A549 (cell line): ENCODE results near the gene MICOS13. TPM values are rescaled to one million over a fixed set of nuclear protein-coding genes. Genes with fewer than 3 reads are reported as not detected.

Experiments
- ATAC-seq, 2 experiments: fragments of 200-7000 bp in 1 of 2; fragments of >200 bp in 1 of 2; cut with Nextera tagmentation in 1 of 2; cut with Tn5 transposase in 1 of 2; 3 replicates each; pipeline versions ENCODE4 v1.8.0 to v1.9.1; 2018 to 2020; ENCODE audit warnings: mild to moderate bottlenecking in 1 of 2, moderate library complexity in 1 of 2
- CTCF ChIA-PET: fragments of 300-600 bp; sonication (Branson Sonifier 250); formaldehyde crosslinking; extraction: SDS; loops from one replicate; lab custom pipeline; 2021; ENCODE audit warnings: antibody characterized with exemption, inconsistent platforms; lab: Yijun Ruan, JAX
- POLR2A ChIA-PET: fragments of 350-600 bp; formaldehyde crosslinking; extraction: SDS; loops from one replicate; lab custom pipeline; 2021; ENCODE audit warnings: antibody characterized with exemption, inconsistent platforms; lab: Yijun Ruan, JAX
- DNase-seq, 2 experiments: peaks; one replicate each; pipeline versions ENCODE4 v3.0.0 to v3.0.0-alpha.2; 2011 to 2016; ENCODE audit warnings: low read depth in 1 of 2, low spot score in 1 of 2
- FAIRE-seq: peaks from 2 replicates; lab custom pipeline; 2011; peaks lifted over from hg19 to GRCh38; lab: Jason Lieb, UNC
- H3K27ac ChIP-seq, 2 experiments: fragments of >200 bp; sonication (Bioruptor Twin); formaldehyde crosslinking; 3 replicates each; pipeline ENCODE4 v1.5.1; 2016 to 2017
- H3K4me1 ChIP-seq: fragments of >200 bp; sonication (Bioruptor Twin); formaldehyde crosslinking; 3 replicates; pipeline ENCODE4 v1.6.1; 2016
- H3K4me2 ChIP-seq: fragments of >200 bp; sonication (Bioruptor Twin); formaldehyde crosslinking; 3 replicates; pipeline ENCODE4 v1.6.1; 2016
- H3K4me3 ChIP-seq: fragments of >200 bp; sonication (Bioruptor Twin); formaldehyde crosslinking; 3 replicates; pipeline ENCODE4 v1.5.1; 2016
- H3K9me3 ChIP-seq: fragments of >200 bp; sonication (Bioruptor Twin); formaldehyde crosslinking; 3 replicates; pipeline ENCODE4 v1.6.1; 2016
- BHLHE40 ChIP-seq: IDR thresholded peaks from 2 replicates; pipeline ENCODE4 v1.6.1; 2012; ENCODE audit warnings: low read depth, low read length, inconsistent platforms
- CBX2 ChIP-seq: fragments of 200-600 bp; sonication (generic); IDR thresholded peaks from 2 replicates; pipeline ENCODE4 v1.6.1; 2016; ENCODE audit warnings: low read depth, mild to moderate bottlenecking, borderline replicate concordance
- CEBPB ChIP-seq, 2 experiments: fragments of >200 bp in 1 of 2; sonication (Bioruptor Twin) in 1 of 2; formaldehyde crosslinking in 1 of 2; IDR thresholded peaks; 2 replicates each; pipeline ENCODE4 v1.6.1; 2012 to 2016
- EHF ChIP-seq: fragments of 250-450 bp; sonication (Bioruptor Pico); IDR thresholded peaks from 2 replicates; pipeline ENCODE4 v1.5.0; 2020; ENCODE audit warnings: mild to moderate bottlenecking
- EP300 ChIP-seq, 2 experiments: fragments of >200 bp; sonication (Bioruptor Twin); formaldehyde crosslinking; IDR thresholded peaks; 2 replicates in 1 of 2; 3 replicates in 1 of 2; pipeline ENCODE4 v1.6.1; 2016 to 2017
- FOSL2 ChIP-seq, 2 experiments: fragments of 450-650 bp in 1 of 2; fragments of >200 bp in 1 of 2; sonication (Bioruptor Twin) in 1 of 2; formaldehyde crosslinking; IDR thresholded peaks; 2 replicates each; pipeline versions ENCODE4 v1.5.0 to v1.6.1; 2016 to 2020; ENCODE audit warnings: mild to moderate bottlenecking in 1 of 2, moderate library complexity in 1 of 2
- FOXS1 ChIP-seq: fragments of 250-450 bp; sonication (Bioruptor Pico); IDR thresholded peaks from 2 replicates; pipeline ENCODE4 v1.5.0; 2020; ENCODE audit warnings: mild to moderate bottlenecking, moderate library complexity
- HDAC2 ChIP-seq: fragments of 200-600 bp; sonication (generic); IDR thresholded peaks from 2 replicates; pipeline ENCODE4 v1.6.1; 2016
- HOXA7 ChIP-seq: fragments of 250-450 bp; sonication (Bioruptor Pico); IDR thresholded peaks from 2 replicates; pipeline ENCODE4 v1.5.0; 2020; ENCODE audit warnings: mild to moderate bottlenecking, moderate library complexity
- HOXB13 ChIP-seq: fragments of 250-450 bp; sonication (Bioruptor Pico); IDR thresholded peaks from 2 replicates; pipeline ENCODE4 v1.5.0; 2020; ENCODE audit warnings: low read depth, mild to moderate bottlenecking, moderate library complexity
- HOXB5 ChIP-seq: fragments of 250-450 bp; sonication (Bioruptor Pico); IDR thresholded peaks from 2 replicates; pipeline ENCODE4 v1.5.0; 2020; ENCODE audit warnings: mild to moderate bottlenecking, moderate library complexity
- KDM1A ChIP-seq: fragments of 200-600 bp; sonication (generic); IDR thresholded peaks from 2 replicates; pipeline ENCODE4 v1.6.1; 2016; ENCODE audit warnings: low read depth, mild to moderate bottlenecking
- KDM5A ChIP-seq: fragments of 200-600 bp; sonication (generic); IDR thresholded peaks from 2 replicates; pipeline ENCODE4 v1.6.1; 2016; ENCODE audit warnings: antibody characterized with exemption, mild to moderate bottlenecking
- NFE2L2 ChIP-seq: fragments of 150-350 bp; conservative IDR thresholded peaks from 2 replicates; pipeline ENCODE4 v1.6.1; 2014; ENCODE audit warnings: low read length
- NR3C1 ChIP-seq: fragments of >200 bp; sonication (Bioruptor Twin); formaldehyde crosslinking; IDR thresholded peaks from 3 replicates; pipeline ENCODE4 v1.6.1; 2017
- PHF8 ChIP-seq: fragments of 200-600 bp; sonication (generic); IDR thresholded peaks from 2 replicates; pipeline ENCODE4 v1.6.1; 2016; ENCODE audit warnings: low read depth, mild to moderate bottlenecking, antibody characterized with exemption, moderate library complexity, borderline replicate concordance
- POLR2A ChIP-seq: IDR thresholded peaks from 2 replicates; pipeline ENCODE4 v1.6.1; 2012; ENCODE audit warnings: mild to moderate bottlenecking, low read length
- RCOR1 ChIP-seq: fragments of 150-350 bp; IDR thresholded peaks from 2 replicates; pipeline ENCODE4 v1.6.1; 2014; ENCODE audit warnings: antibody characterized with exemption, low read length, low read depth
- RFX5 ChIP-seq: fragments of 450-650 bp; IDR thresholded peaks from 2 replicates; pipeline ENCODE4 v1.7.1; 2014; ENCODE audit warnings: antibody characterized with exemption, mild to moderate bottlenecking, moderate library complexity
- SREBF2 ChIP-seq: fragments of 450-650 bp; IDR thresholded peaks from 2 replicates; pipeline ENCODE4 v1.6.1; 2014; ENCODE audit warnings: mild to moderate bottlenecking, moderate library complexity
- ZNF302 ChIP-seq: fragments of 250-450 bp; sonication (Bioruptor Pico); IDR thresholded peaks from 2 replicates; pipeline ENCODE4 v1.9.0; 2021; ENCODE audit warnings: inconsistent platforms, mild to moderate bottlenecking, moderate library complexity
- WGBS: methylation state at CpG from one replicate; pipeline ENCODE4 v1.1.6; 2017; ENCODE audit errors: missing lambda C conversion rate; 5-methylcytosine and 5-hydroxymethylcytosine counted together
- polyA plus RNA-seq, 4 experiments: library from polyadenylated mRNA; depleted of rRNA in 3 of 4; stranded (reverse); fragments of >200 nt; fragmentation: RNase III in 1 of 4; extraction: RNeasy Plus Mini Kit Qiagen cat#74134 plus additional on column Dnase treatment in 1 of 4; gene quantifications; 2 replicates in 3 of 4; 3 replicates in 1 of 4; pipeline ENCODE4 v1.2.3, GENCODE V29; 2011 to 2017
- TF ChIP-seq, protein P1 (sequence below): fragments of 150-350 bp; IDR thresholded peaks from 2 replicates; pipeline ENCODE4 v1.6.1; 2014; ENCODE audit warnings: low read depth, mild to moderate bottlenecking, low read length
- TF ChIP-seq, protein P2 (sequence below): IDR thresholded peaks from 2 replicates; pipeline ENCODE4 v1.6.1; 2012; ENCODE audit warnings: low read depth, borderline replicate concordance
- TF ChIP-seq, protein P3 (sequence below): fragments of 450-650 bp; IDR thresholded peaks from 2 replicates; pipeline ENCODE4 v1.6.1; 2014; ENCODE audit warnings: antibody characterized with exemption
- TF ChIP-seq, protein P4 (sequence below): fragments of 250-450 bp; sonication (Bioruptor Pico); IDR thresholded peaks from 2 replicates; pipeline ENCODE4 v1.5.0; 2020; ENCODE audit warnings: low read depth, mild to moderate bottlenecking, moderate library complexity
- TF ChIP-seq, protein P5 (sequence below): fragments of >200 bp; sonication (Bioruptor Twin); formaldehyde crosslinking; IDR thresholded peaks from 2 replicates; pipeline ENCODE4 v1.6.1; 2016
- TF ChIP-seq, protein P6 (sequence below): fragments of 200-600 bp; sonication (generic); IDR thresholded peaks from 2 replicates; pipeline ENCODE4 v1.6.1; 2016; ENCODE audit warnings: antibody characterized with exemption, mild to moderate bottlenecking, moderate library complexity

MICOS13 gene
- polyA plus RNA-seq, 2 of the 4 experiments (the other 2 are of a cell fraction) = 20.5 to 48.8 TPM

DNA sequence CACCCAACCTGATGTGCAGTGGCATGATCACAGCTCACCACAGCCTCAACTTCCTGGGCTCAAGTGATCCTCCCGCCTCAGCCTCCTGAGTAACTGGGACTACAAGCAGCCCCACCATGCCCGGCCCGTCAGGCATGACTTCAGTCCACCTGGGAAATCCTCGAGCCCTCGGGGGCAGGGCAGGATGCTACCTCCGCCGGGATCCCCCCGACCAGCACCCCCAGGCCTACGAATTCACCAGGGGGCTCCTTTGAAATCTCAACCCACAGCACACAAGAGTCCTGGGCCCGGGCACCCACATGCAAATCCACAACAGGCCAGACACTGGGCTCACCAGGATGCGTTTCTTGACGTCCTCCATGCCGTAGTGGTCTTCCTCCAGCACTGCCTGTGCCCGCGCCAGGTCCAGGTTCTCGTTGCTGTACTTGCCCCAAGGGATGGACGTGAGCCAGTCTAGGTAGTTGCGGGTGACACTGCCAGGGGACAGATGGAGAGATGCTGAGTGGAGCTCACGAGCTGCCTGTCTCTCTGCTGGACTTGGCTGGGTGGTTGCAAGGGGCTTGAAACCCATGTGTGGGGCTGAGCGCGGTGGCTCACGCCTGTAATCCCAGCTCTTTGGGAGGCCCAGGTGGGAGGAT lies 20.3 kb upstream of the MICOS13 start:
- no peak for DNase-seq
- no peak for ATAC-seq
- Histone ChIP-seq H3K4me2 (no peak overlapping the region), H3K4me1 (0 out of 3 replicates have a peak, but pooled peaks cover 3% of the 10 kb centered on the region), H3K4me3 (no peak overlapping the region), H3K27ac (no peak overlapping the region), H3K9me3 (no peaks in the 10 kb centered on the region)
- no peak for FAIRE-seq
- WGBS = 94% methylated on average over 14 of the region's 22 CpGs
- TF ChIP-seq CBX2 = no peak
- no peak for TF ChIP-seq EHF (CRISPR knock-in tag)
- TF ChIP-seq HDAC2 = no peak
- TF ChIP-seq KDM5A = no peak
- no peak for TF ChIP-seq ZNF302 (CRISPR knock-in tag)
- TF ChIP-seq, protein P1, sequence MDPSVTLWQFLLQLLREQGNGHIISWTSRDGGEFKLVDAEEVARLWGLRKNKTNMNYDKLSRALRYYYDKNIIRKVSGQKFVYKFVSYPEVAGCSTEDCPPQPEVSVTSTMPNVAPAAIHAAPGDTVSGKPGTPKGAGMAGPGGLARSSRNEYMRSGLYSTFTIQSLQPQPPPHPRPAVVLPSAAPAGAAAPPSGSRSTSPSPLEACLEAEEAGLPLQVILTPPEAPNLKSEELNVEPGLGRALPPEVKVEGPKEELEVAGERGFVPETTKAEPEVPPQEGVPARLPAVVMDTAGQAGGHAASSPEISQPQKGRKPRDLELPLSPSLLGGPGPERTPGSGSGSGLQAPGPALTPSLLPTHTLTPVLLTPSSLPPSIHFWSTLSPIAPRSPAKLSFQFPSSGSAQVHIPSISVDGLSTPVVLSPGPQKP = no peak
- TF ChIP-seq, protein P2, sequence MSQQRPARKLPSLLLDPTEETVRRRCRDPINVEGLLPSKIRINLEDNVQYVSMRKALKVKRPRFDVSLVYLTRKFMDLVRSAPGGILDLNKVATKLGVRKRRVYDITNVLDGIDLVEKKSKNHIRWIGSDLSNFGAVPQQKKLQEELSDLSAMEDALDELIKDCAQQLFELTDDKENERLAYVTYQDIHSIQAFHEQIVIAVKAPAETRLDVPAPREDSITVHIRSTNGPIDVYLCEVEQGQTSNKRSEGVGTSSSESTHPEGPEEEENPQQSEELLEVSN = no peak
- TF ChIP-seq PHF8 = no peak
- no peak for TF ChIP-seq NFE2L2
- TF ChIP-seq FOSL2 (IDR thresholded peaks at IDR 0.05) = no peak
- no peak for TF ChIP-seq FOSL2 (CRISPR knock-in tag; IDR thresholded peaks at IDR 0.05)
- TF ChIP-seq HOXA7 (CRISPR knock-in tag) = no peak
- TF ChIP-seq, protein P3, sequence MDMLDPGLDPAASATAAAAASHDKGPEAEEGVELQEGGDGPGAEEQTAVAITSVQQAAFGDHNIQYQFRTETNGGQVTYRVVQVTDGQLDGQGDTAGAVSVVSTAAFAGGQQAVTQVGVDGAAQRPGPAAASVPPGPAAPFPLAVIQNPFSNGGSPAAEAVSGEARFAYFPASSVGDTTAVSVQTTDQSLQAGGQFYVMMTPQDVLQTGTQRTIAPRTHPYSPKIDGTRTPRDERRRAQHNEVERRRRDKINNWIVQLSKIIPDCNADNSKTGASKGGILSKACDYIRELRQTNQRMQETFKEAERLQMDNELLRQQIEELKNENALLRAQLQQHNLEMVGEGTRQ = no peak
- no peak for TF ChIP-seq EP300 (IDR thresholded peaks at IDR 0.05)
- TF ChIP-seq NR3C1 = no peak
- no peak for TF ChIP-seq SREBF2
- TF ChIP-seq HOXB13 (CRISPR knock-in tag) = no peak
- ChIA-PET CTCF (interaction anchor here (0.7 to 1.4 kb wide), 3 partner anchors 10 to 66 kb away, joined by 3 to 4 read pairs (median 4); partner anchors contain the start of gene RPL36), POLR2A (interaction anchor here (1.6 kb wide), 1 partner anchor 11 kb away, joined by 4 read pairs; the partner anchor contains the start of gene RPL36)

DNA sequence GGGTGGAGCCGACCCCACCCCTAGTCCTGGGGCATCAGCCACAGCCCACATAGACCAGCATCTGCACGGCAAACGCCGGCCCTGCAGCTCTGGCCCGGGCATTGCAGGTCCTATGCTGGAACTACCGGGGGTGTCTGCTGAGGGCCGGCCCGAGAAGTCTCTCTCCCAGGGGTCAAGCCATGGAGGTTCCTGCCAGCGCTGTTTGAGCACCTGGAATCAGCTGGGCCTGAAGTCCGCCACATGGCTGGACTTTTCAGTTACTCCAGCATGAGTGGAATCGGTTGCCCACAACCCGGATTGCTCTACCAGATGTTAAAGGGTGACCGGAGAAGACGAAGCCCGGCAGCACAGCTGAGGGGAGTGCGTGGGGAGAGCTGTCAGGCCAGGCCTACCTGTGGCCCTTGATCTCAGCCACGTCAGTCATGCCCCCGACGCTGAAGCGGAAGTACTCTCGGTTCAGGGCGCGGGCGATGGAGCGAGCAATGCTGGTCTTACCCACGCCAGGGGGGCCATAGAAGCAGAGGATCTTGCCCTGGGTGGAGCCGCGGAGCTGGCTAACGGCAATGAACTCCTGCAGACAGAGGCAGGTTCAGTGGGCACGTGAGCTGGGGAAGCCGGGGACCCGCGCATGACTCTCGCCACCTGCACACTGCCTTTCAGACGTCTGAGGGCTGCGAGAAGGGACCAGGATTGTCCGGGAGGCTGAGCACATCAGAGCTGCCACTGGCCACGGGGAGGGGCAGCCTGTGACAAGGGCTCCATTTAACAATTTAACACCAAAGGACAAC lies 18.5 kb upstream of the MICOS13 start:
- no peak for FAIRE-seq
- H3K27ac ChIP-seq = no peak overlapping the region
- H3K4me1 ChIP-seq = 0 out of 3 replicates have a peak, but pooled peaks cover 3% of the 10 kb centered on the region
- DNase-seq = no peak
- no peaks in the 10 kb centered on the region for H3K9me3 ChIP-seq
- 95% methylated on average over 21 of the region's 38 CpGs for WGBS
- ATAC-seq = peak in 1 of 2 experiments; percentile 6; a peak in 2 of 6 replicates
- ChIA-PET CTCF (interaction anchor here (1.5 kb wide), 1 partner anchor 12 kb away, joined by 5 read pairs; no protein-coding TSS in a partner anchor), POLR2A (interaction anchor here (1.2 to 1.3 kb wide), 2 partner anchors 9 to 10 kb away, joined by 3 read pairs; no protein-coding TSS in a partner anchor)
- H3K4me2 ChIP-seq = no peak overlapping the region
- no peak overlapping the region for H3K4me3 ChIP-seq
- TF ChIP-seq CEBPB (IDR thresholded peaks at IDR 0.05) (no peak), BHLHE40 (no peak), RCOR1 (no peak), SREBF2 (no peak), FOXS1 (no peak), RFX5 (no peak), ZNF302 (CRISPR knock-in tag) (no peak), HOXB5 (CRISPR knock-in tag) (no peak), CBX2 (no peak), POLR2A (no peak), KDM1A (no peak)
- TF ChIP-seq, protein P4, sequence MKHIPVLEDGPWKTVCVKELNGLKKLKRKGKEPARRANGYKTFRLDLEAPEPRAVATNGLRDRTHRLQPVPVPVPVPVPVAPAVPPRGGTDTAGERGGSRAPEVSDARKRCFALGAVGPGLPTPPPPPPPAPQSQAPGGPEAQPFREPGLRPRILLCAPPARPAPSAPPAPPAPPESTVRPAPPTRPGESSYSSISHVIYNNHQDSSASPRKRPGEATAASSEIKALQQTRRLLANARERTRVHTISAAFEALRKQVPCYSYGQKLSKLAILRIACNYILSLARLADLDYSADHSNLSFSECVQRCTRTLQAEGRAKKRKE (CRISPR knock-in tag) = no peak
- TF ChIP-seq, protein P2 = no peak
- TF ChIP-seq, protein P5, sequence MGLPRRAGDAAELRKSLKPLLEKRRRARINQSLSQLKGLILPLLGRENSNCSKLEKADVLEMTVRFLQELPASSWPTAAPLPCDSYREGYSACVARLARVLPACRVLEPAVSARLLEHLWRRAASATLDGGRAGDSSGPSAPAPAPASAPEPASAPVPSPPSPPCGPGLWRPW = no peak
- TF ChIP-seq, protein P6, sequence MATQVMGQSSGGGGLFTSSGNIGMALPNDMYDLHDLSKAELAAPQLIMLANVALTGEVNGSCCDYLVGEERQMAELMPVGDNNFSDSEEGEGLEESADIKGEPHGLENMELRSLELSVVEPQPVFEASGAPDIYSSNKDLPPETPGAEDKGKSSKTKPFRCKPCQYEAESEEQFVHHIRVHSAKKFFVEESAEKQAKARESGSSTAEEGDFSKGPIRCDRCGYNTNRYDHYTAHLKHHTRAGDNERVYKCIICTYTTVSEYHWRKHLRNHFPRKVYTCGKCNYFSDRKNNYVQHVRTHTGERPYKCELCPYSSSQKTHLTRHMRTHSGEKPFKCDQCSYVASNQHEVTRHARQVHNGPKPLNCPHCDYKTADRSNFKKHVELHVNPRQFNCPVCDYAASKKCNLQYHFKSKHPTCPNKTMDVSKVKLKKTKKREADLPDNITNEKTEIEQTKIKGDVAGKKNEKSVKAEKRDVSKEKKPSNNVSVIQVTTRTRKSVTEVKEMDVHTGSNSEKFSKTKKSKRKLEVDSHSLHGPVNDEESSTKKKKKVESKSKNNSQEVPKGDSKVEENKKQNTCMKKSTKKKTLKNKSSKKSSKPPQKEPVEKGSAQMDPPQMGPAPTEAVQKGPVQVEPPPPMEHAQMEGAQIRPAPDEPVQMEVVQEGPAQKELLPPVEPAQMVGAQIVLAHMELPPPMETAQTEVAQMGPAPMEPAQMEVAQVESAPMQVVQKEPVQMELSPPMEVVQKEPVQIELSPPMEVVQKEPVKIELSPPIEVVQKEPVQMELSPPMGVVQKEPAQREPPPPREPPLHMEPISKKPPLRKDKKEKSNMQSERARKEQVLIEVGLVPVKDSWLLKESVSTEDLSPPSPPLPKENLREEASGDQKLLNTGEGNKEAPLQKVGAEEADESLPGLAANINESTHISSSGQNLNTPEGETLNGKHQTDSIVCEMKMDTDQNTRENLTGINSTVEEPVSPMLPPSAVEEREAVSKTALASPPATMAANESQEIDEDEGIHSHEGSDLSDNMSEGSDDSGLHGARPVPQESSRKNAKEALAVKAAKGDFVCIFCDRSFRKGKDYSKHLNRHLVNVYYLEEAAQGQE = no peak
